RPMI7951 (cell line): ENCODE measurements around the gene WASHC2A. TPM values are rescaled to one million over a fixed set of nuclear protein-coding genes. Genes with fewer than 3 reads are reported as not detected.
"Not testable (repeated sequence)": the region's sequence is repeated elsewhere in the genome, so short reads cannot be mapped to it uniquely, and the experiment has no call there.

ENCODE experiments used
- DNase-seq: peaks from one replicate; pipeline ENCODE4 v3.0.0-alpha.2; 2012; ENCODE audit warnings: low read depth
- total RNA-seq: library from RNA; depleted of rRNA; stranded (reverse); fragments of >200 nt; shearing (Covaris generic); gene quantifications from 2 replicates; pipeline ENCODE4 v1.2.3, GENCODE V29; 2014; rRNA removed

WASHC2A gene, protein sequence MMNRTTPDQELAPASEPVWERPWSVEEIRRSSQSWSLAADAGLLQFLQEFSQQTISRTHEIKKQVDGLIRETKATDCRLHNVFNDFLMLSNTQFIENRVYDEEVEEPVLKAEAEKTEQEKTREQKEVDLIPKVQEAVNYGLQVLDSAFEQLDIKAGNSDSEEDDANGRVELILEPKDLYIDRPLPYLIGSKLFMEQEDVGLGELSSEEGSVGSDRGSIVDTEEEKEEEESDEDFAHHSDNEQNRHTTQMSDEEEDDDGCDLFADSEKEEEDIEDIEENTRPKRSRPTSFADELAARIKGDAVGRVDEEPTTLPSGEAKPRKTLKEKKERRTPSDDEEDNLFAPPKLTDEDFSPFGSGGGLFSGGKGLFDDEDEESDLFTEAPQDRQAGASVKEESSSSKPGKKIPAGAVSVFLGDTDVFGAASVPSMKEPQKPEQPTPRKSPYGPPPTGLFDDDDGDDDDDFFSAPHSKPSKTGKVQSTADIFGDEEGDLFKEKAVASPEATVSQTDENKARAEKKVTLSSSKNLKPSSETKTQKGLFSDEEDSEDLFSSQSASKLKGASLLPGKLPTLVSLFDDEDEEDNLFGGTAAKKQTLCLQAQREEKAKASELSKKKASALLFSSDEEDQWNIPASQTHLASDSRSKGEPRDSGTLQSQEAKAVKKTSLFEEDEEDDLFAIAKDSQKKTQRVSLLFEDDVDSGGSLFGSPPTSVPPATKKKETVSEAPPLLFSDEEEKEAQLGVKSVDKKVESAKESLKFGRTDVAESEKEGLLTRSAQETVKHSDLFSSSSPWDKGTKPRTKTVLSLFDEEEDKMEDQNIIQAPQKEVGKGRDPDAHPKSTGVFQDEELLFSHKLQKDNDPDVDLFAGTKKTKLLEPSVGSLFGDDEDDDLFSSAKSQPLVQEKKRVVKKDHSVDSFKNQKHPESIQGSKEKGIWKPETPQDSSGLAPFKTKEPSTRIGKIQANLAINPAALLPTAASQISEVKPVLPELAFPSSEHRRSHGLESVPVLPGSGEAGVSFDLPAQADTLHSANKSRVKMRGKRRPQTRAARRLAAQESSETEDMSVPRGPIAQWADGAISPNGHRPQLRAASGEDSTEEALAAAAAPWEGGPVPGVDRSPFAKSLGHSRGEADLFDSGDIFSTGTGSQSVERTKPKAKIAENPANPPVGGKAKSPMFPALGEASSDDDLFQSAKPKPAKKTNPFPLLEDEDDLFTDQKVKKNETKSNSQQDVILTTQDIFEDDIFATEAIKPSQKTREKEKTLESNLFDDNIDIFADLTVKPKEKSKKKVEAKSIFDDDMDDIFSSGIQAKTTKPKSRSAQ (N-terminal part only)
- 10.8 and 12.5 TPM in 2 replicates for total RNA-seq

GRCh38 chr10:50067546-50068351 is at the start of gene WASHC2A:
Gene WASHC2A (plus strand): TSS chr10:50067954. CDS start chr10:50068006, 52 bp downstream.
- peak; percentile 83 for DNase-seq

- DNase-seq = not testable (repeated sequence)
These were observed 48.5 kb upstream of the WASHC2A start for GRCh38 chr10:50019279-50019678.

- DNase-seq = not testable (repeated sequence)
These were observed 47.2 kb upstream of the WASHC2A start for GRCh38 chr10:50020451-50021024.

GRCh38 chr10:50021646-50022045 is 46.1 kb upstream of the WASHC2A start:
- no peak for DNase-seq

GRCh38 chr10:50024716-50025383 is 42.9 kb upstream of the WASHC2A start:
- DNase-seq = not testable (repeated sequence)

- DNase-seq = no peak
These were observed 42.1 kb upstream of the WASHC2A start for GRCh38 chr10:50025627-50026026.

DNA sequence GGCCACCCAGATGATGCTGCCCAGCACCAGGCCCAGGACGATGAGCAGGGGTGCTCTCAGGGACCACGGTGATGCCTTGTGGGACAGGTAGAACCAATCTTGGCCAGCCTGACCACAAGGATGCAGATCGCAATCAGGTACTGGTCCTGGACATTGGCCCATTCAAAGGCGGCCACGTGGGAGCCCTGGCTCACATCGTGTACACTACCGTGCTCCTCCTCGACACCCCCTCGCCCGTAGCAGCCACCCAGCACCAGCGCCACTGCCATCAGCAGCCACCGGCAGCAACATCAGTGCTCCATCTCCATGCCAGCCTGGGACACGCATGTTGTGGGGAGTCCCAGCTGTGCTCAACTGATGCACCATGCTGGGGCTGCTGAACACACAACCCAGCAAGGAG is 40.6 kb upstream of the WASHC2A start:
- no peak for DNase-seq

- DNase-seq = no peak
These were observed 34.3 kb upstream of the WASHC2A start for GRCh38 chr10:50033481-50033880.

DNA sequence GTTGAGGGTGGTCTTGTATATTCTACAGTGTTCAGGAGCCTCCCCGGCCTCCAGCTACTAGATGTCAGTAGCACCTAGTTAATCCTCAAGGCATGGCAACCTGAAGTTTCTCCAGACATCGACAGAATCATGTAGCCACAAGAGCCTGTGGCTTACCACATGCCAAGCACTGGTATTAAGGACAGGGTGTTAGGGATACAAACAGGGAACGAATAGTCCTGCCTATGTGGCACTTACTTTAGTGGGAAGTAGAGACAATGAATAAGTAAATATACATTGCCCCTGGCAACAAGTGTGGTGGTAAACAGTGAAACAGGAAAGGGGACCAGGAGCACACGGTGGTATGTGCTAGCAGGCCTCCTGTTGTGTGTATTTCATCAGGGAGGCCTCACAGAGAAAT is 32.4 kb upstream of the WASHC2A start:
- DNase-seq = not testable (repeated sequence)

- no peak for DNase-seq
These were observed 22.7 kb upstream of the WASHC2A start for GRCh38 chr10:50044941-50045664.

- DNase-seq = not testable (repeated sequence)
These were observed 21.3 kb upstream of the WASHC2A start for GRCh38 chr10:50046457-50046856.

- not testable (repeated sequence) for DNase-seq
These were observed 20.2 kb upstream of the WASHC2A start for GRCh38 chr10:50047594-50047993.

DNA sequence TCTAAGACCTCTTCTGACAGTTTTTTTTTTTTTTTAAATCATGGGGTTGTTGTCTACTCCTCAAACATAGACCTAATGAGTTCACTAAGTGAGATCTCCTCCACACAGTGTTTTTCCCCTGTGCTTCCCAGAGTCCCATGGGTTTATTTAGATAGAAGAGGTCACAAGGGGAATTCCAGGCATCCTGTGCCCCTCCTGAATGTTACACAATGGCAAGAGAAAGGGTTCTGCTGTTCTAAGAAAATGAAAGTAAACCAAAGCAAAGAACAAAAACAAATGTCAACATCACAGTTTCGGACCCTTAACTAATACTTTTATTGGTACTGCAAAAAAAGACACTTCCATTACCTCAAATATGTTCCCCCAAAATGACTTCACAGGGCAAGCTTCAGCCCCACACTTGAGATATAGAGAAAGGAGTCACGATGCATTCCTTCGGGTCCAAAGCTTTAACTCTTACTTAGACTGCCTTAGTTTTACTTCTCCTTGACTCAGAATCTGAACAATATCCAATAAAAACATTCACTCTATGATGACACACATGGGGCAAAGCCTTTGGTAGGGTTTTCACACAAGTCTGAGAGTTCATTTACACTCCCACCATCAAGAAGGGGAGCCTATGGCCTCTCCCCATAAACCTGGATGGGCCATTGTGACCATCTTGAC is 15.6 kb upstream of the WASHC2A start:
- peak; percentile 46 for DNase-seq

- not testable (repeated sequence) for DNase-seq
These were observed 14.9 kb upstream of the WASHC2A start for GRCh38 chr10:50052778-50053376.

GRCh38 chr10:50055494-50056292 is 12.1 kb upstream of the WASHC2A start:
- not testable (repeated sequence) for DNase-seq

DNA sequence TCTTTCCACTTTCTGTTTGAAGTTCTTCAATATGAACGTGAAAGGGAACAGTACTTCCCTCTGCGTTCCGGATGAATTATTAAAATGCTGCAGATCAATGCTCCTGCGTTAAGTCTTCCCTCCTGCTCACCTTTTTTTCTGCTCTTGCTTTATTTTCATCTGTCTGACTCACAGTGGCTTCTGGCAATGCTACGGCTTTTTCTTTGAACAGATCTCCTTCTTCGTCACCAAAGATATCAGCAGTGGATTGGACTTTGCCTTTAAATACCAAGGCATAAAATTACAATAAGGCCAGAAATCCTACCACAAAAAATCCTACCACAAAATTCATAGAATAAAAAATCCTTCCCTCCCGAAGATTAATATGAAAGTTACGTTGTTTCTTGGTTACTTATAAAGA is 11.1 kb upstream of the WASHC2A start:
- not testable (repeated sequence) for DNase-seq

- not testable (repeated sequence) for DNase-seq
These were observed 9.0 kb upstream of the WASHC2A start for GRCh38 chr10:50058727-50059126.
